BE2C (cell line): ENCODE measurements around the gene DIP2C.

Experiments used
- DNase-seq: peaks from one replicate; pipeline ENCODE4 v3.0.0-alpha.2; 2020
- H3K27me3 ChIP-seq: fragments of 250-450 bp; sonication (Bioruptor Pico); 2 replicates; pipeline ENCODE4 v1.5.1; 2020; ENCODE audit warnings: mild to moderate bottlenecking
- H3K36me3 ChIP-seq: fragments of 250-450 bp; sonication (Bioruptor Pico); 2 replicates; pipeline ENCODE4 v1.5.1; 2020; ENCODE audit warnings: mild to moderate bottlenecking
- H3K4me1 ChIP-seq: fragments of 250-450 bp; sonication (Bioruptor Pico); 2 replicates; pipeline ENCODE4 v1.5.1; 2020
- H3K4me3 ChIP-seq: 2 replicates; pipeline ENCODE4 v1.5.1; 2011; ENCODE audit warnings: low read depth, low read length
- H3K9me3 ChIP-seq: fragments of 250-450 bp; sonication (Bioruptor Pico); 2 replicates; pipeline ENCODE4 v1.5.1; 2020
- TF ChIP-seq, protein P1 (sequence below): IDR thresholded peaks from 2 replicates; pipeline ENCODE4 v1.5.1; 2012; ENCODE audit warnings: mild to moderate bottlenecking, low read depth, low read length

DIP2C gene

DNA sequence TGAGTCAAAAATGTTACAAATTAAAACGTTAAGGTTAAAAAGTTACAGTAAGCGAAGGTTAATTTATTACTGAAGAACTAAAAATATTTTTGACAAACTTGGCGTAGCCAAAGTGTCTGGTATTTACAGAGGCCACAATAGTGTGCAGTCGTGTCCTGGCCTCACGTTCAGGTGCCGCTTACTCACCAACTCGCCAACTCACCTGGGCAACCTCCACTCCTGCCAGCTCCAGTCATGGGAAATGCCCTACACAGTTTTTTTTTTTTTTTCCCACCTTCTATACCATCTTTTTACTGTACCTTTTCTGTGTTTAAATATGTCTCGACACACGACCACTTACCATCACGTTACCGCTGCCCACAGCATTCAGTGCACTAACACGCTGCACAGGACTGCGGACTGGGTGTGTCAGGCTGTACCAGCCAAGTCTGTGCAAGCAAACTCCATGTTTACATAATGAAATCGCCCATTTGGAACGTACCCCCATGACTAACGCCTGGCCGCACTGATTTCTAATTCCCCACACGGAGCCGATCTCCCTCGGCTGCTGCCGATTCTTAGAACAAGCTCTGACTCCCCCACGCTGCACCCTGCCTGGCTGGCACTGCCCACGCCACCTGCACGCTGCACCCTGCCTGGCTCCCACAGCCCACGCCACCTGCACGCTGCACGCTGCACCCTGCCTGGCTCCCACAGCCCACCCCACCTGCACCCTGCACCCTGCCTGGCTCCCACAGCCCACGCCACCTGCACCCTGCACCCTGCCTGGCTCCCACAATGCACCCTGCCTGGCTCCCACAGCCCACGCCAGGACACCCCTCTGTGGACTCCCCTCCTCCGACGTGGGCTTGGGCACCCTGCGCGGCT, 351.1 kb downstream of the DIP2C start:
- DNase-seq: no peak
- H3K36me3 ChIP-seq: no peaks in the 10 kb centered on the region
- H3K9me3 ChIP-seq: no peaks in the 10 kb centered on the region
- no peaks in the 10 kb centered on the region for H3K27me3 ChIP-seq
- no peaks in the 10 kb centered on the region for H3K4me1 ChIP-seq
- H3K4me3 ChIP-seq: no peak overlapping the region
- TF ChIP-seq, protein P1, sequence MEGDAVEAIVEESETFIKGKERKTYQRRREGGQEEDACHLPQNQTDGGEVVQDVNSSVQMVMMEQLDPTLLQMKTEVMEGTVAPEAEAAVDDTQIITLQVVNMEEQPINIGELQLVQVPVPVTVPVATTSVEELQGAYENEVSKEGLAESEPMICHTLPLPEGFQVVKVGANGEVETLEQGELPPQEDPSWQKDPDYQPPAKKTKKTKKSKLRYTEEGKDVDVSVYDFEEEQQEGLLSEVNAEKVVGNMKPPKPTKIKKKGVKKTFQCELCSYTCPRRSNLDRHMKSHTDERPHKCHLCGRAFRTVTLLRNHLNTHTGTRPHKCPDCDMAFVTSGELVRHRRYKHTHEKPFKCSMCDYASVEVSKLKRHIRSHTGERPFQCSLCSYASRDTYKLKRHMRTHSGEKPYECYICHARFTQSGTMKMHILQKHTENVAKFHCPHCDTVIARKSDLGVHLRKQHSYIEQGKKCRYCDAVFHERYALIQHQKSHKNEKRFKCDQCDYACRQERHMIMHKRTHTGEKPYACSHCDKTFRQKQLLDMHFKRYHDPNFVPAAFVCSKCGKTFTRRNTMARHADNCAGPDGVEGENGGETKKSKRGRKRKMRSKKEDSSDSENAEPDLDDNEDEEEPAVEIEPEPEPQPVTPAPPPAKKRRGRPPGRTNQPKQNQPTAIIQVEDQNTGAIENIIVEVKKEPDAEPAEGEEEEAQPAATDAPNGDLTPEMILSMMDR: no peak

DNA sequence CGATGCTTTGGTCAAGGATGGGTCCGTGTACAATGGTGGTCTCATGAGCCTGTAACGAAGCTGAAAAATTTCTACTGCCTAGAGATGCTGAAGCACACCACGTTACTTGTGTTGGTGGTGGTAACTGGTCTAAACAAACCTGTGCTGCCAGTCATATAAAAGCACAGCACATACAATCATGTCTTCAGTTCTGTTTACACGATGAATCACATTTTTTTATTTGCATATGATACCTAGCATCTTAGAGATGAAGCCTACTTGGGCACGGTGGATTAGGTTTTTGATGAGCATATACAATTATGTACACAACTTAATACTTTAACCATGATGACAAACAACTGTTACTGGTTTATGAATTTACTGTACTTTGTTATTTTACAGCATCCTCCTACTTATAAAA, 353.2 kb downstream of the DIP2C start:
- Histone ChIP-seq H3K4me3 (no peak overlapping the region), H3K9me3 (no peaks in the 10 kb centered on the region), H3K36me3 (no peaks in the 10 kb centered on the region), H3K27me3 (no peaks in the 10 kb centered on the region), H3K4me1 (no peaks in the 10 kb centered on the region)
- DNase-seq: no peak
- TF ChIP-seq, protein P1: no peak

DNA sequence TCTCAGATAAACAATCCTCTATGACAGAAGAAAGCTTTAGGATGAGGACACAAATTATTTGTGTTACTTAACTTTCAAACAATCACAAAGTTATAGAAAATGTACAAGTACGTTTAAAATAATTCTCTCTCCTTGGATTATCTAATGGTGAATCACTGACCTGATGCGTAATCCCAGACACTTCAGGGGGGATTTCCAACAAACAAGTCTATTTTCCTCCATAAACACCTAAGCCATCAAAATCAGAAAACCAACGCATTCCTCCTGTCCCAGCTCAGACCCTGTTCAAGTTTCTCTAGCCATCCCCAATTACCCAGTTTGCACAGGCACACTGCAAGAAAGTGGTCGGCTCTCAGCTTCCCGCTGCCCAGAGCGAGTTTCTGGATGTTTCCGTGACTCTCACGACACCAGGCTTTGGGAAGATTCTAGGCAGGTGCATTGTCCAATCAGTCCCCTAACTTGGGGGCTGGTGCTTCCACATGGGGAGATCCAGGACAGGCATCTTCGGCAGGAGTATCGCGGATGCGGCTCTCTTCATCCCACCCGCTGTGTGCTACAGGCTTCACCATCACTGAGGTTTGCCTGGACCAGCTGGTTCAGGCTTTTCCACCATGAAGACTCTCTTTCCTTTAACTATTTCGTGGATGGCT, 354.2 kb downstream of the DIP2C start:
- H3K9me3 ChIP-seq: no peaks in the 10 kb centered on the region
- TF ChIP-seq, protein P1: no peak
- H3K4me1 ChIP-seq: no peaks in the 10 kb centered on the region
- H3K36me3 ChIP-seq: no peaks in the 10 kb centered on the region
- no peaks in the 10 kb centered on the region for H3K27me3 ChIP-seq
- no peak overlapping the region for H3K4me3 ChIP-seq
- DNase-seq: no peak

DNA sequence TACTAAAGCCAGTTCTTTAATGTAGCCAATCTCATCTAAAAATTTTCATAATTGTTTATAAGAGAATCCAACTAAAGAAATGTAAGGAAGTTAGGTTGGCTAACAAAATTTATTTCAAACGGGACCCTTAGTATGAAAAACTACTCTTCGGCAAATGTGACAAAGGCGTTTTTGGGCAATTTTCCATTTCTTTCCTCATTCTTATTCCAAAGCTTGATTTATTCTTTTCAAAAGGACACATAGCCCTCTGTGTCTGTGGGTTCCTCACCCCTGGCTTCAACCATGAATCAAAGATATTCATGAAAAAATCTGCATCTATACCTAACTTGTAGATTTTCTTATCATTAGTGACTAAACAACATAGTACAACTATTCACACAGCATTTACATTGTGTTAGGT, 358.3 kb downstream of the DIP2C start:
- Histone ChIP-seq H3K4me3 (no peak overlapping the region), H3K9me3 (no peaks in the 10 kb centered on the region), H3K36me3 (no peaks in the 10 kb centered on the region), H3K27me3 (no peaks in the 10 kb centered on the region), H3K4me1 (no peaks in the 10 kb centered on the region; the same call in 1 of the 2 replicates)
- no peak for DNase-seq
- TF ChIP-seq, protein P1: no peak

DNA sequence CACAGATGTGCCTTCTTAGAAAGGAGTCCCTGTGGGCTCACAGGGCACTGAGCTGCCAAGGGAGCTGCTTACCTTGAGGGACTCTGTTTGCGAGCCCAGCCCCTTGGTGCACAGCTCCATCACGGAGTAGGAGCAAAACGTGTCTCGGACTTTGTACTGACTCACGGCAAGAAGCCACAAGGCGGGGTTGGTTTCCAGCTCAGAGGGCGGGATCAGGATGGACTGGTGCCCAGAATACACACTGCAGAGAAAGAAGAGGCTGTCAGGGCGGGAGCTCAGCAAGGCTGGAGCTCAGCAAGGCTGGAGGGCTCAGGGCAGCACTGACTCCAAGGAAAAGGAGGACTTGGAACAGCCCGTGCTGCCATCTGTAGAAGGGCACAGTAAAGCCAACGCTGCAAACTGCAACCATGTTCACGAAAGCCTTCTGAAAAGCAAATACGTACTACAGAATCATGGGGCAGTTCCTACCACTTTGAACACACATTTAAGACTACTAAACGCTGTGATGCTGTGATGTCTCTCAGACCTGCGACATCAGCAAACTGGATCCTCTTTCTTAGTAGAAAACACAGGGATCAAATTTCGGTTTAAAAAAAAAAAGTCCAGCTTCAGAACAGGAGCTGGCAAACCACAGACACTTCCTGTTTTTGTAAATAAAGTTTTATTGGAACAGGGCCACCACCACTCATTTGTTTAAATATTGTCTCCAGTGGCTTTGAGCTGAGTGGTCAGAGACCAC, 359.9 kb downstream of the DIP2C start:
- DNase-seq: peak; percentile 65
- H3K9me3 ChIP-seq: no peaks in the 10 kb centered on the region
- H3K4me1 ChIP-seq: no peaks in the 10 kb centered on the region; the same call in 1 of the 2 replicates
- H3K4me3 ChIP-seq: peak overlapping the region; percentile 48
- TF ChIP-seq, protein P1: peak; percentile 25
- H3K36me3 ChIP-seq: no peaks in the 10 kb centered on the region
- no peaks in the 10 kb centered on the region for H3K27me3 ChIP-seq
